Mesenchymal stem cell (in vitro differentiated cells and primary cell): ENCODE measurements around the gene ZNF799.
"Not testable (repeated sequence)": the region's sequence is repeated elsewhere in the genome, so short reads cannot be mapped to it uniquely, and the experiment has no call there.

Experiments used
- DNase-seq: peaks from one replicate; pipeline ENCODE4 v3.0.0-alpha.2; 2013
- H2AFZ ChIP-seq: one replicate; pipeline ENCODE4 v1.6.1; 2013; ENCODE audit warnings: low read depth, mild to moderate bottlenecking, control low read depth, inconsistent platforms, low read length, moderate library complexity
- H2AK5ac ChIP-seq: 2 replicates; pipeline ENCODE4 v1.6.1; 2013; ENCODE audit warnings: low read length, moderate library complexity, mild to moderate bottlenecking, inconsistent platforms; ENCODE audit not compliant: severe bottlenecking
- H2BK120ac ChIP-seq: one replicate; pipeline ENCODE4 v1.6.1; 2013; ENCODE audit warnings: low read depth, mild to moderate bottlenecking, inconsistent platforms, low read length, moderate library complexity
- H2BK12ac ChIP-seq, 2 experiments: one replicate each; pipeline ENCODE4 v1.6.1; 2013; ENCODE audit warnings: inconsistent platforms in 2 of 2, low read length in 2 of 2, mild to moderate bottlenecking in 2 of 2, moderate library complexity in 2 of 2, control low read depth in 1 of 2
- H2BK15ac ChIP-seq: one replicate; pipeline ENCODE4 v1.6.1; 2013; ENCODE audit warnings: mild to moderate bottlenecking, low read depth, inconsistent platforms; ENCODE audit not compliant: poor library complexity, severe bottlenecking
- H2BK5ac ChIP-seq: 2 replicates; pipeline ENCODE4 v1.6.1; 2013; ENCODE audit warnings: low read depth, mild to moderate bottlenecking, low read length, control low read depth, inconsistent platforms; ENCODE audit not compliant: poor library complexity, severe bottlenecking
- H3K14ac ChIP-seq, 2 experiments: one replicate each; pipeline ENCODE4 v1.6.1; 2013; ENCODE audit warnings: inconsistent platforms in 2 of 2, low read length in 2 of 2, control low read depth in 1 of 2, mild to moderate bottlenecking in 1 of 2, moderate library complexity in 1 of 2
- H3K18ac ChIP-seq, 2 experiments: one replicate each; pipeline ENCODE4 v1.6.1; 2013; ENCODE audit warnings: inconsistent platforms in 2 of 2, low read length in 2 of 2, control low read depth in 1 of 2, low read depth in 1 of 2, mild to moderate bottlenecking in 1 of 2
- H3K23ac ChIP-seq, 2 experiments: one replicate each; pipeline ENCODE4 v1.6.1; 2013; ENCODE audit warnings: inconsistent platforms in 2 of 2, low read length in 2 of 2, mild to moderate bottlenecking in 2 of 2, moderate library complexity in 2 of 2, control low read depth in 1 of 2
- H3K27ac ChIP-seq: 2 replicates; pipeline ENCODE4 v1.5.1; 2013; ENCODE audit warnings: mild to moderate bottlenecking, moderate library complexity, low read length, control low read depth, inconsistent platforms; ENCODE audit not compliant: poor library complexity, severe bottlenecking
- H3K27me3 ChIP-seq, 2 experiments: 2 replicates each; pipeline versions ENCODE4 v1.6.1 to v1.7.0; 2013; ENCODE audit warnings: low read length in 2 of 2, mild to moderate bottlenecking in 2 of 2, moderate library complexity in 2 of 2, control low read depth in 1 of 2, inconsistent platforms in 1 of 2; ENCODE audit not compliant: control insufficient read depth in 1 of 2, insufficient read depth in 1 of 2
- H3K36me3 ChIP-seq, 2 experiments: 2 replicates each; pipeline versions ENCODE4 v1.6.1 to v1.7.0; 2013; ENCODE audit warnings: low read length in 2 of 2, control low read depth in 1 of 2, inconsistent platforms in 1 of 2, low read depth in 1 of 2, mild to moderate bottlenecking in 1 of 2; ENCODE audit not compliant: insufficient read depth in 2 of 2, control insufficient read depth in 1 of 2
- H3K4ac ChIP-seq, 2 experiments: one replicate each; pipeline ENCODE4 v1.6.1; 2013; ENCODE audit warnings: inconsistent platforms in 2 of 2, low read length in 2 of 2, mild to moderate bottlenecking in 2 of 2, moderate library complexity in 2 of 2, control low read depth in 1 of 2, low read depth in 1 of 2
- H3K4me1 ChIP-seq: 2 replicates; pipeline ENCODE4 v1.6.1; 2013; ENCODE audit warnings: low read depth, low read length, control low read depth; ENCODE audit not compliant: control insufficient read depth, insufficient read depth
- H3K4me2 ChIP-seq: 2 replicates; pipeline ENCODE4 v1.6.1; 2013; ENCODE audit warnings: low read length, mild to moderate bottlenecking, inconsistent platforms; ENCODE audit not compliant: poor library complexity, severe bottlenecking
- H3K4me3 ChIP-seq, 2 experiments: 2 replicates each; pipeline versions ENCODE4 v1.5.1 to v1.7.0; 2013; ENCODE audit warnings: low read length in 2 of 2, mild to moderate bottlenecking in 2 of 2, control low read depth in 1 of 2, low read depth in 1 of 2; ENCODE audit not compliant: insufficient read depth in 1 of 2
- H3K79me1 ChIP-seq: replicated peaks from 2 replicates; pipeline ENCODE4 v1.6.1; 2013; ENCODE audit warnings: mild to moderate bottlenecking, control low read depth, low read length, inconsistent platforms; ENCODE audit not compliant: poor library complexity, severe bottlenecking
- H3K9ac ChIP-seq: 2 replicates; pipeline ENCODE4 v1.7.0; 2013; ENCODE audit warnings: mild to moderate bottlenecking, low read length, moderate library complexity
- H3K9me3 ChIP-seq: 2 replicates; pipeline ENCODE4 v1.7.0; 2013; ENCODE audit warnings: mild to moderate bottlenecking, low read length; ENCODE audit not compliant: control insufficient read depth
- H4K8ac ChIP-seq: one replicate; pipeline ENCODE4 v1.6.1; 2013; ENCODE audit warnings: inconsistent platforms, mild to moderate bottlenecking, low read length, moderate library complexity
- H4K91ac ChIP-seq: one replicate; pipeline ENCODE4 v1.6.1; 2013; ENCODE audit warnings: mild to moderate bottlenecking, low read length, inconsistent platforms
- WGBS: methylation state at CpG from one replicate; pipeline ENCODE4 v1.1.7; 2013; ENCODE audit warnings: mixed read lengths; 5-methylcytosine and 5-hydroxymethylcytosine counted together

The ZNF799 gene

GRCh38 chr19:12365236-12366162 is 35.6 kb downstream of the ZNF799 start, which contains the start of gene ZNF442:
TSS of gene ZNF442 (minus strand) at chr19:12365683. CDS start at chr19:12363631, 2,052 bp downstream.
- under 1% methylated on average over 46 of the region's 51 CpGs for WGBS

GRCh38 chr19:12364391-12365235 is 36.5 kb downstream of the ZNF799 start:
- H3K9me3 ChIP-seq: peaks cover 4% of the 10 kb centered on the region

More at GRCh38 chr19:12365236-12366162, 35.6 kb downstream of the ZNF799 start, which contains the start of gene ZNF442:
- Histone ChIP-seq H2BK120ac (peak within 1 kb of the TSS; percentile 61), H3K4me3 (peak within 1 kb of the TSS; percentile 71 to 88), H3K9me3 (peaks cover 5% of the 10 kb centered on the region), H2BK15ac (no peak within 1 kb of the TSS), H3K23ac (no peak within 1 kb of the TSS), H2BK12ac (peak within 1 kb of the TSS in 1 of 2 experiments; percentile 42), H3K27me3 (no peaks in the 10 kb centered on the region), H2AFZ (peak within 1 kb of the TSS; percentile 72), H2AK5ac (no peak within 1 kb of the TSS), H3K36me3 (no peaks in the 10 kb centered on the region), H3K9ac (peak within 1 kb of the TSS; percentile 97), H4K8ac (peak within 1 kb of the TSS; percentile 38), H2BK5ac (no peak within 1 kb of the TSS), H3K4me1 (peaks cover 8% of the 10 kb centered on the region), H3K4ac (no peak within 1 kb of the TSS), H3K14ac (no peak within 1 kb of the TSS), H3K27ac (peak within 1 kb of the TSS; percentile 23), H3K18ac (peak within 1 kb of the TSS; percentile 55 to 59), H3K4me2 (peak within 1 kb of the TSS; percentile 92), H4K91ac (no peak within 1 kb of the TSS), H3K79me1 (no peaks in the 10 kb centered on the region)
- peak; percentile 98 for DNase-seq

GRCh38 chr19:12362236-12362635 is 38.8 kb downstream of the ZNF799 start:
- H3K14ac ChIP-seq: not testable (repeated sequence)

More at GRCh38 chr19:12364391-12365235, 36.5 kb downstream of the ZNF799 start:
- Histone ChIP-seq H2BK120ac (peak overlapping the region; percentile 61), H2BK15ac (no peak overlapping the region), H3K79me1 (no peaks in the 10 kb centered on the region), H3K9ac (peak overlapping the region; percentile 97), H2BK12ac (no peak overlapping the region), H3K14ac (no peak overlapping the region), H2BK5ac (no peak overlapping the region), H3K18ac (no peak overlapping the region), H3K27ac (no peak overlapping the region), H4K91ac (no peak overlapping the region), H3K4me2 (peak overlapping the region; percentile 92), H3K27me3 (no peaks in the 10 kb centered on the region), H3K4me3 (peak overlapping the region; percentile 71 to 88), H3K23ac (no peak overlapping the region), H3K4ac (no peak overlapping the region), H3K4me1 (peaks cover 8% of the 10 kb centered on the region), H2AFZ (peak overlapping the region; percentile 15), H2AK5ac (no peak overlapping the region), H3K36me3 (no peaks in the 10 kb centered on the region), H4K8ac (peak overlapping the region; percentile 37)
- peak; percentile 26 for DNase-seq
- WGBS: 26% methylated on average over 28 of the region's 28 CpGs

More at GRCh38 chr19:12362236-12362635, 38.8 kb downstream of the ZNF799 start:
- not testable (repeated sequence) for H3K23ac ChIP-seq, H3K36me3 ChIP-seq, H3K9ac ChIP-seq, H2AK5ac ChIP-seq, H3K4ac ChIP-seq, H4K8ac ChIP-seq, H2BK5ac ChIP-seq, H2AFZ ChIP-seq, H3K4me1 ChIP-seq, H2BK15ac ChIP-seq, H3K4me3 ChIP-seq, DNase-seq, H2BK12ac ChIP-seq, H2BK120ac ChIP-seq, H3K79me1 ChIP-seq, H3K27me3 ChIP-seq, H3K27ac ChIP-seq, H3K4me2 ChIP-seq, H3K18ac ChIP-seq, H4K91ac ChIP-seq
- 96% methylated on average over 30 of the region's 30 CpGs for WGBS
- H3K9me3 ChIP-seq: peaks cover 23% of the 10 kb centered on the region
